HG03095 (cell line): ENCODE measurements around the gene PSMD11.

Experiments used
- ATAC-seq: cut with Tn5 transposase; IDR thresholded peaks from one replicate; pipeline ENCODE4 v1.9.1; 2021; ENCODE audit warnings: moderate library complexity; ENCODE audit not compliant: unreplicated experiment

PSMD11 gene

GRCh38 chr17:32488604-32489180 is 44.4 kb downstream of the PSMD11 start:
- no peak for ATAC-seq

GRCh38 chr17:32489320-32490100 is 45.2 kb downstream of the PSMD11 start:
- ATAC-seq: no peak

GRCh38 chr17:32490101-32490482 is 45.8 kb downstream of the PSMD11 start:
- ATAC-seq: no peak

- ATAC-seq: no peak
These were observed 47.3 kb downstream of the PSMD11 start for GRCh38 chr17:32491371-32492263.

GRCh38 chr17:32492264-32492589 is 47.9 kb downstream of the PSMD11 start:
- no peak for ATAC-seq

- ATAC-seq: no peak
These were observed 48.5 kb downstream of the PSMD11 start for GRCh38 chr17:32492648-32493289.

GRCh38 chr17:32493571-32493970 is 49.3 kb downstream of the PSMD11 start:
- ATAC-seq: no peak

- no peak for ATAC-seq
These were observed 49.7 kb downstream of the PSMD11 start for GRCh38 chr17:32493976-32494513.

- ATAC-seq: no peak
These were observed 50.5 kb downstream of the PSMD11 start for GRCh38 chr17:32494621-32495358.

GRCh38 chr17:32495359-32496231 is 51.3 kb downstream of the PSMD11 start:
- no peak for ATAC-seq

GRCh38 chr17:32496395-32497073 is 52.2 kb downstream of the PSMD11 start:
- no peak for ATAC-seq

- ATAC-seq: no peak
These were observed 53.3 kb downstream of the PSMD11 start for GRCh38 chr17:32497431-32498205.

- no peak for ATAC-seq
These were observed 54.1 kb downstream of the PSMD11 start for GRCh38 chr17:32498391-32498790.

- ATAC-seq: no peak
These were observed 57.7 kb downstream of the PSMD11 start for GRCh38 chr17:32502013-32502412.

GRCh38 chr17:32502710-32503109 is 58.4 kb downstream of the PSMD11 start:
- ATAC-seq: no peak

GRCh38 chr17:32503251-32504165 is 59.2 kb downstream of the PSMD11 start:
- peak; percentile 87 for ATAC-seq
